GM12872 (cell line): ENCODE measurements around the gene SORBS2.
A peak's percentile ranks its signal among the peaks of the same experiment; 100 is the strongest.

Experiments used
- TF ChIP-seq, protein P1 (sequence below): IDR thresholded peaks from 3 replicates; pipeline ENCODE4 v1.5.1; 2011; ENCODE audit warnings: low read depth, mild to moderate bottlenecking, low read length, moderate library complexity; ENCODE audit not compliant: insufficient read depth

SORBS2 gene

DNA sequence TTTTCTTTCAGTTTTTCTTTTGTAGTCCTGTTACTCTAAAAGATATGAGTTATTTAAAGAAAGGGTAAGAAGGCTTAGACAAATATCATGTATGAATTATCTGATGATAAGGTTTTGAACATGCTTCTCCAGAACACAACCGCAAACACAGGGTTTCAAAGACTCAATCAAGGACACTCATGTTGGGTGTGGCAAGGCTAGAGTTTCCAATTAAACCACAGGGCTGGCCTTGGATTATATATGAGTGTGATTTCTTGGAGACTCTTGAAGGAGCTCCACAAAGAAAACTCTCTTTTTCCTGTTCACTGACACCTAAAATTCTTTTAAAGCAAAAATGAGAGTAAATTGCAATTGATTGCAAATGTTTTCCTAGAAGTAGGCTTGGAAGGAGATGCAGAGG lies 166.6 kb downstream of the SORBS2 start:
- TF ChIP-seq, protein P1, sequence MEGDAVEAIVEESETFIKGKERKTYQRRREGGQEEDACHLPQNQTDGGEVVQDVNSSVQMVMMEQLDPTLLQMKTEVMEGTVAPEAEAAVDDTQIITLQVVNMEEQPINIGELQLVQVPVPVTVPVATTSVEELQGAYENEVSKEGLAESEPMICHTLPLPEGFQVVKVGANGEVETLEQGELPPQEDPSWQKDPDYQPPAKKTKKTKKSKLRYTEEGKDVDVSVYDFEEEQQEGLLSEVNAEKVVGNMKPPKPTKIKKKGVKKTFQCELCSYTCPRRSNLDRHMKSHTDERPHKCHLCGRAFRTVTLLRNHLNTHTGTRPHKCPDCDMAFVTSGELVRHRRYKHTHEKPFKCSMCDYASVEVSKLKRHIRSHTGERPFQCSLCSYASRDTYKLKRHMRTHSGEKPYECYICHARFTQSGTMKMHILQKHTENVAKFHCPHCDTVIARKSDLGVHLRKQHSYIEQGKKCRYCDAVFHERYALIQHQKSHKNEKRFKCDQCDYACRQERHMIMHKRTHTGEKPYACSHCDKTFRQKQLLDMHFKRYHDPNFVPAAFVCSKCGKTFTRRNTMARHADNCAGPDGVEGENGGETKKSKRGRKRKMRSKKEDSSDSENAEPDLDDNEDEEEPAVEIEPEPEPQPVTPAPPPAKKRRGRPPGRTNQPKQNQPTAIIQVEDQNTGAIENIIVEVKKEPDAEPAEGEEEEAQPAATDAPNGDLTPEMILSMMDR = no peak

DNA sequence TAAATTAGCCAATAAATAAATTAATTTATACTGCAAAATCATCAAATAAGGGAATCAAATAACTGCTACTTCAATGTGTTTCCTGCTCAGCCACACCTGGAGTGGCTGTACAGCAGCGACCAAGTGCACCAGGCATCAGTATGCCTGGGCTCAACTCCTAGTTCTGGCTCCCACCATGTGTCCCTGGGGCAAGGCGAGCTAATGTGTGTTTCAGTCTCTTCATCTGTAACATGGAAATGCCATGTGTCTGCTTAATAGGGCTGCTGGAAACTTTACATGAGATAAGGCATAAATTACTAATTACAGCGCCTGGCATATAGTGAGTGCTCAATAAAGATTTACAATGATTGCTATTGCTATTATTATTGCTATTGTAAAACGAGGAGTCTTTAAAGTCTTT lies 167.6 kb downstream of the SORBS2 start:
- TF ChIP-seq, protein P1 = no peak

DNA sequence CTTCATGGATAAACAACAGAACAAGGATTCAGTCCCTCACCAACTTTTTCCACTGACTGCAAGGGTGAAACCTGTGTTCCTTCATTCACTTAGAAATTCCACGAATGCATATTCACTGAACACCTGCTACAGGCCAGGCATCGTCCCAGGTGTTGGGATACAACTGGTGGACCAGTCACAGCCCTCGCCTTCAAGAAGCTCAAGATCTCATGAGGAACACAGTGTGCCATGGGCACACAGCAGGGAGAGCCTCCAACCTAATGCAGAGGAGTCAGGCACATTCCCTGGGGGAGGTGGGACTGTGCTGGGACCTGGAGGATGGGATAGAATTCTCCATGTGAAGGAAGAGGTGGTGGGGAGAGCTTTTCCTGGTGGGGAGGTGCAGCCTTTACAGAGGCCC lies 169.1 kb downstream of the SORBS2 start:
- TF ChIP-seq, protein P1 = no peak

DNA sequence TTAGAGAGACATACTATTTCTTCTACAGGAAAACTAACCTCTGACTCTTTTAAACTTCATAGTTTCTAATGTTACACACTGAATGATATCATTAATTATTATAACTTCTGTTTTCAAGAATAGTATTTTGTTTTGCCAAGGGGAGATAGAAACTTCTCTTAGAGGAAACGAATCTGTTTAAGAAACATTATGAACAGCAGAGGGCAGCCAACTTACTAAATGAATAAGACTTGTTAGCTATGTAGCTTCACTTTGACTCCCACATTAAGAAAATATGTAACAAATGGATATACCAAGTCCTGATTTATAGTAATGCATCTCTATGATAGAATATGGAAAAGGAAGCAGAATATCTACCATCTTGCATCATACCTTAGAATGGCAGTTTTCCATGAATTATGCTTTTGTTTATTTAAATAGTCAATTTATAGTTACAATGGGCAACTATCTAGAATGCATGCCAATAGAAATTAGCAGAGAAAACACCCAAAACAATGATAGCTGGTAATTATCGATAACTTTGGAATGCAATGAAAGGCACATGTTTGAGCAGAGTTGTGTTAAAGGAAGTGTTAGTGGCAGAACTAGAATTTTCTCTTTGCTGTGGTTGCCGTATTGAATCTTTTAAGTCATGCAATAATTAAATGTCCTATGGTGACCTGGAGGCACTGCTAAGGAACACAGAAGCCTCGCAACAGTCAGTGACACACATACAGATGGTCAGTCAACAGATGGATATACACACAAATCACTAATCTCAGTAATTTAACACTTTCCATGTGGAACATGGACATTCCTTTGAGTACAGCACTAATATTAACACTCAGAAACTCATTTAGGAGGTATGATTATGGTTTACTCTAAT lies 171.0 kb downstream of the SORBS2 start:
- TF ChIP-seq, protein P1 = peak; percentile 36; the same call in 1 of the 3 replicates

DNA sequence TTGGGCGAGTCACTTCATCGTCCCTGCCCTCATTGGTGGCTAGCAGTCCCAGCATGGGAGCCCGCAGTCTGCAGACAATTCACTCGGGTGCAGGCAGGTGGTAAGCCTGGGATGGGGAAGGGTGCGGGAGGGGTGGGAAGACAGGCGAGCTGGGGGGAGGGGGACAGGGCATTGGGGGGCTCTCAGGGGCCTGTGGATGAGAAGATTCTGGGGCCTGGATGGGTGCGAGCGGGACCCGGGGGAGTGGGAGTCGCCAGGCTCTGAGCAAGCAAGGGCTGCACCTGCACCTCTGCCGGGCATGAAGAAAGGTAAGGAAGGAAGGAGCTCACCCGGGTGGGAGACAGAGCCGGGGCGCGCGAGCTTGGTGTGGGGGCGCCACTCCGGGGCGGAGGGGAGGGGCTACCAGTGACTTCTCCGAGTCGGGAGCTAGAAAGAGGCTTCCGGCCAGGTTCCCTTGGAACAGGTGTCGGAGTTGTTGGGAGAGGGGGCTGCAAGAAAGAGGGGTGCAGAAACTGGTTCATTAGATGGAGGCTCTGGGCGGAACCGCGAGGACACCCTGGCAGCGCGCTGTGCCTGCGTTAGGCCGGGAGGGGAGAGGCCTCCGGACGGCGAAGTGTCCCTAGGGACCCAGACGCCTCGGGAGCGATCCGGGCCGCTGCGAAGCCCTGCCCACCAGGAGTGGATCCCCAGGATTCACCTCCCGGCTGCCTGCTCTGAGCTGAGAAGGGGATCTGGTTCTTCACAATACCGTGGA lies 173.3 kb downstream of the SORBS2 start:
- TF ChIP-seq, protein P1 = no peak

DNA sequence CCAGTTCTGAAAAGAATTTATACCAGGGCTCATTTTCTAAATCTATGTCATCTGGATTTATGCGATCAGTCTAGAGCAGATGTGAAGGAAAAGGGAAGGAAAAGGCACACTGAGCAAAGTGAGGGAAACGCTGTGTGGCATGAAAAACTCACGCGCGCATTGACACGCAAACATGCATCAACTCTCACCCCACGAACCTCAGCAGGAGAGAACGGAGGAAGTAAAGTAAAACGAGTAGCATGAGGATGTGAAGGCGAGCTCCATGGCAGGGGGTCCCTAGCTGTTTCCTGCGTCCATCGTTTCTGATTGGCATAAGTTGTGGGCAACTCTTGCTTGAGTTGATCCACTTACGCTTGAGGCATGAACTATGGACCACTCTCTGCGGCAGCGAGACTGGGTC lies 173.9 kb downstream of the SORBS2 start:
- TF ChIP-seq, protein P1 = no peak

DNA sequence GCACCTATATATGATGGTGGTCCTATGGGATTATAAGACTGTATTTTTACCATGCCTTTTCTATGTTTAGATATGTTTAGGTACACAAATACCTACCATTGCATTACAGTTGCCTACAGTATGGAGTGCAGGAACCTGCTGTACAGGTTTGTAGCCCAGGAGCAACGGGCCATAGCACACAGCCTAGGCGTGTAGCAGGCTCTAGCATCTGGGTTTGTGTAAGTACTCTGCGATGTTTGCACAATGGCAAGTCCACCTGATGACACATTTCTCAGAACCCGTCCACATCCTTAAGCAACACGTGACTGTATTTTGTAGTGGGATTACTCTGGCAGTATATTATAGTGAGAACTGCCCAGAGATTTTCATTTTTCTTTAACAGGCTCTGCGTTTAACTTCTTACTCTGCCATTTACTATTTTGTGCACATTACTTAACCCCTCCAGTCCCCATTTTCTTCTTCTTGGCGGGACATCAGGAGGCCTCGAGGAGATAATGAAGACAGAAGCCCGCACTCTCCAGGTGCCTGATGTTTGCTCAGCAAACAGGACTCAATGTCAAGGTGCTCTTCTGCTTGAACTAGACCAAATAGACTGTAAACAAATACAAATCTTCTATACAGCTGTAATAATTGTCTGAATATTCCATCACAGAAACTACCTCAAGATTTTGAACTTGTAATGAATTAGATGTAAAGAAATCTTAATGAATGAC lies 174.7 kb downstream of the SORBS2 start:
- TF ChIP-seq, protein P1 = no peak
